SIG-M5 (cell line): ENCODE measurements around the gene PAX4.
"Not testable (repeated sequence)": the region's sequence is repeated elsewhere in the genome, so short reads cannot be mapped to it uniquely, and the experiment has no call there.

ENCODE experiments used
- DNase-seq: peaks from one replicate; lab custom pipeline; 2025; lab: John Stamatoyannopoulos, UW

The PAX4 gene

DNA sequence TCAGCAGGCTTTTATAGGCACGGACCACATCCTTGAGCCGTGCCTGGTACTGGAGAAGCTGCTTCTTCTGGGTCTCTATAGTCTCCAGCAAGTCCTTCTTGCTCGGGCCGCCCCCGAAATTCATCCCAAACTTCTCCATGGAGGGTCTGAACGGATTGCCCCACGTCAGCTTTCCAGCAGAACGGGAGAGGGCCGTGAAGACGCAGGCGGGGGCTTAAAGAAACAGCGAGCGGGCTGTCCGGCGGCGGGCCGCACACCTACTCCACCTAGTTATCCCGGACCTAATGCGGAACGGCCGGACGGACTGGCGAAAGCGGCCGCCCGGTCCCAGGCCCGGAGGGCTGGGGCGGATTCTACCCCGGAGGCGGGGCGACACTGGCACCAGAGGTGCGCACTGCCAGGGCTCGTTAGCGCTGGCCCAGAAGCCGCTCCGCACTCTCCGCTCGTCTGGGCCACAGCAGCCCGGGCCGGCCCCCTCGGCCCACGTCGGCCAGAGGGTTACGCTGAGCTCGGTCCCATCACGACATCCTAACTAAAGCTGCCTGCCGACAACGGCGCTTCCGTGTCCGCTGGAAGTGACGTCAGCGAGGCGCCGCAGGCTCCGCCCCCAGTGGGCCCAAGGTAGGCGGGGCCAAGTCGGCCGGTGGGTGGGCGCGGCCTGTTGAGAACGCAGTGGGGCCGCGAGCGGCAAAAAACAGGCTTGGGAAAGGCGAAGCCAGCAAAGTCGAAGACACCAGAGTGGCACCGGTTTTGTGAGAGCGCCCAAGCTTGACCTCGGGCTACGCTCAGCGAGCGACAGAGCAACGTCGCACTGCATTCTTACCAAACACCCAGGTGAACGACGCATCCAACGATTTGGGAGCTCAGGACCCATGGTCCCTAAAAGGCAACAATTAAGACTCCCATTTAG, 32.6 kb downstream of the PAX4 start, which contains the start of gene GCC1:
Gene GCC1 (minus strand): TSS at position 553 of the 910 bp plus-strand sequence. CDS start 414 bp downstream, at position 139.
- DNase-seq, result no peak

DNA sequence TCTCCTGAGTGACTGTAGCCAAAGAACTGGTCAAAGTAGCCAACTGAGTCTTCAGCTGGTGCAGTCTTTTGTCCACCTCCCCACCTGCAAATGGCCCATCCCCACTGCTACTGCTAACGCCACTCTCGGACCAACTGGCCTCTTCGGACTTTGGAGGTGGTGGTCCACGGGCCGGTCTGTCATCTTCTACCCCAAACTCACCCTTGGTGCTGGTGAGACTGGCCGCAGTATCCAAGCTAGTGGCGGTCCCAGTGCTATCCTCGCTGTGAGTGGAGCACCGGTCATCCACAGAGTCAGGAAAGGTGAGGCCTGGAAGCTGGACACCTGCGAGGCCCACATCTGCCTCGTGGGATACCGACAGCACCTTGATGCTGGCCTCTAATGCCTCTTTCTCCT, 33.3 kb downstream of the PAX4 start:
- no peak for DNase-seq

DNA sequence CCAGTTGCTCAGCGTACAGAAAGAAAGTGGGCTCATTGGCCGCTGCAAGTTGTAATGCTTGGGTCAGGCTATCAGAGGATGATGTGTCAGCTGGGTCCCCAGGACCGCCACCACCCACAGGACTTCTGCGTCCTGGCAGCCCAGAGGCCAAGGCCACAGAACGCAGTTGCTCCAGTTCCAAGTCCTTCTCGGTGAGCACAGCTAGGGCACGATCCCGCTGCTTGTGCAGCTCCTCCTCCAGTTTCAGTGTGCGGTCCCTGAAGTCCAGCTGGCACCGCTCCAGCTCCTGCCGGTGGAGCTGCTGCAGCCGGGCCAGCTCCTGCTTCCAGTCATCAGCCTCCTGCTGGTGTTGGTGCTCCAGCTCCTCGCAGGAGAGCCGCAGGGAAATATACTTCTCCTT, 35.6 kb downstream of the PAX4 start:
- no peak for DNase-seq

DNA sequence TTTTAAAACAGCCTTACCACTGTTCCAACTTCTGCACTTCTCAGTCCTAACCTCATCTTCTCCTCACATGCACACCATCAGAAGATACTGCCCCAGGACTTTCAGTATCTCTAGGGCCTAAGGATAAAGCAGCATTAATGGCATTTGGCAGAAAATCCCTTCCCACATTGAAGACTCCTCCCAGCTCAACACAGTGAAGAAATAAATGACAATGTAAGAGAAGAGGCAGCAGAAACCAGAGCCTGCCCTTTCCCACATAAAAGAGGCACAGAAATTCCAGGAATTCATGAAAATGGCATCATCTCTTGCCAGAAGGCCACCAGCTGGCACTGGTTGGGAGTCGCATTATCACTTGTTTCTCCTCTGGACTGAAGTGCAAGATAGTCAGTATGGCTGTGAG, 36.2 kb downstream of the PAX4 start:
- no peak for DNase-seq

DNA sequence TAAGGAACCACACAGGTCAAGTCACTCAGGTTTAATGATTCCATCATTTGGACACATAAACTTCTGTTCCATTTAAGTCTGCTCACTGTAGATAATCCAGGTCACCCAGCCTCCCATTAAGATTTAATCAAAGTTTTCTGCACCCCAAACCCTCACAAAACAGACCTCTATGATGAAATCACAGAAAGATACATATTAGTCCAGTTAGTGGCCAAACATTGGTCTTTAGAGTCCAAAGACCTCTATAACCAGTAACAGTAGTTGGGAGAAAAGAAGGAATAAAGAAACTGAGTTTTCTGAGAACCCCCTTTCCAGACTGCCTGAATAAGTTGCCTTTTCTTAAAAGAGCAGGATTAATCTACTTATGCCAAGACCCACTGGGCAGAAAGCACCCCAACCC, 37.3 kb downstream of the PAX4 start:
- no peak for DNase-seq

DNA sequence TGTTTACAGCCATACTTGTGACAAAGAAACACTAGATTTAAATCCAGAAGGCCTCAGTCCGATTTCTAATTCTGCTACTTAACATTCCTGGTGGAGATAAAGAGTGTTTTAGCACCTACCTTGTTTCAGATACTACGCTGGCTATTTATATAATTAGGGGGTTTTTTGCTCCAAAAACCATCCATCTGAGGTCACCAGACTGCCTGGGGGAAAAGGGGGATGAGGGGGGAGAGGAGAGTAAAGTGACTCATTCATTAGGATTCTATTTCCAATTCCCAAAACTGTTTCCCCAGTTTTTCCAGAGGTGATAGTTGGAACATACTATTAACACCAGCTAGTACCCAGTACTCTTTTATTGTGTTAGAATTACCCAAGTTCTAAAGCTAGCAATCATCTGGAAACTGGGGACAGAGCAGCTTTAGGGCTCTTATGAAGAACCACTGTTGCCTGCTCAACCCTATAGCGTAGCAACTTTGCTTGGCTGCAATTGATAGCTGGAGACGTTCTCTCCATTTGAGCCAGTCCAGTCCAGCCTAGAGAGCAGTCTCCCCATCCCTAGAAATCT, 39.1 kb downstream of the PAX4 start:
- DNase-seq, result no peak

DNA sequence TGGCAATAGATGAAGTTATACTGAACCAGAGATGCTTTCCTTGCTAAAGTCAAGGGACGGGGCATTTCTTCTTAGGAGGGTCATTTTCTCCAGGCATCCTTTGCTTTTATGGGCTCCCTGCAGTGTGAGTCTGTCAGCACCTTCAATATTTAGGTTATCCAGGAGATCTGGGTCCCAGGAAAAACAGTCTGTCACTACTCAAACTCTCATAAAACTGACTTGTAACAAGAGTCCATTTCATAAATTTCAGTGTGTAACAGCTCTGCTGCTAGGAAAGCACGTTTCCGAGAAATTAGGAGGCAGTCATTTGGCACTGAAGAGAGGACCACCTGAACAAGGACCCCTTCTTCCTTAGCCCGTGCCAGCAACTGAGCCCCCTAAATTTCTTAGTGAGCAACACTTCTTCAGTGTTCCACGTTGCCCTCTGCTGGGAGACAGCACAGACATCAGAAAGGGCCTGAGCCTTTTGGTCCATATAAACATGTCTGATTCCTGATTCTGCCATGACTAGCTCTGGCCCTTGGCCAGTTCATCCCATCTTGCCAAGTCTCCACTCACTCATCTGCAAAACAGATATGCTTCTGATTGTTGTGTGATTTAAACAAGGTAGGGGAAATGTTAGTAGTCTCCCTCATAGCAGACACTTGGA, 39.8 kb downstream of the PAX4 start:
- DNase-seq, result no peak

DNA sequence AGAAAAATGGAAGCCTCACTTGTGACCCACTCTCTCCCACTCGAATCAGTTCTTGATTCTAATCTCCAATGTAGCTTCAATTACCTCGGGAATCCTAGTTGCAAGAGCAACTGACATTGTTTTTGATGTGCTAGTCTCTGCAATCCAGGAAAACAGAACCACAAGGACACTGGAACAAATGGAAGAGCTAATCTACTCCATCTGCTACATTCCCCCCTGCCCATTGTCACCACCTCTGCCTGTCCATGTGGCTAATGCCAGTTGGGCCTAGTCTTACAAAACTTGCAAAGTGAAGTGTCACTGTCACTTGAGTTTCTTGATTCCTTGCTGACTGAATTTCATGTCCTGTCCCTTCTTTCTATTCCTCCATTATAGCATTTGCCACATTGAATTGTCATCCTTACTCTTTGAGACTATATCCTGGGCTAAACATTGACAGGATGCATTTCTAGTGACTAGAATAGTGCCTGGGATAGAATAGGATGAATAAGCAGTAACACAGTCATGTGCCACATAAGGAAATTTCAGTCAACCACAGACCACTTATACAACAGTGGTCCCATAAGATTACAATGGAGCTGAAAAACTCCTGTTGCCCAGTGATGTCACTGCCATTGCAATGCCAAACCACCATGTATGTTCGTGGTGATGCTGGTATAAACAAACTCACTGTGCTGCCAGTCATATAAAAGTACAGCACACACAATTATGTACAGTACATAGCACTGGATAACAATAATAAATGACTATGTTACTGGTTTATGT, 46.0 kb downstream of the PAX4 start:
- DNase-seq, result no peak

DNA sequence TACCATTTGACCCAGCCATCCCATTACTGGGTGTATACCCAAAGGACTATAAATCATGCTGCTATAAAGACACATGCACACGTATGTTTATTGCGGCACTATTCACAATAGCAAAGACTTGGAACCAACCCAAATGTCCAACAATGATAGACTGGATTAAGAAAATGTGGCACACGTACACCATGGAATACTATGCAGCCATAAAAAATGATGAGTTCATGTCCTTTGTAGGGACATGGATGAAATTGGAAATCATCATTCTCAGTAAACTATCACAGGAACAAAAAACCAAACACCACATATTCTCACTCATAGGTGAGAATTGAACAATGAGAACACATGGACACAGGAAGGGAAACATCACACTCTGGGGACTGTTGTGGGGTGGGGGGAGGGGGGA, 49.9 kb downstream of the PAX4 start:
- not testable (repeated sequence) for DNase-seq

DNA sequence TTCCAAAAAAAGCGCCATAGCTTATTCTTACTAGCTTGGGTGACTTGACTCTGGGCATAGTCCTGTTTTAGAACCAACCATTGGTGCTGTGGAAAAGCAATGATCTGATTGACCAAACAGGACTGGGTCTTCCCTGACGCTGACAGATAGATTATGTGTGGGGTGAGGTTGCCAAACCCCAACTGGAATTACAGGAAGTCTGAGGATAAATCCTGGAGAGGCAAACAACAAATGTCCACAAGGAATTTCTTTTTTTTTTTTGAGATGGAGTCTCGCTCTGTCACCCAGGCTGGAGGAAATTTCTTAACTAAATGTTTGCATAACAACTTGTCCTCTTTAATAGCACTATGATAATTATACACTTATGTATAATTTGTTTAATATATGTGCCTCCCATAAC, 51.7 kb downstream of the PAX4 start:
- no peak for DNase-seq
